Psoas muscle (tissue), 8 donors: Measurements from ENCODE around the gene CCDC179. TPM values are rescaled to one million over a fixed set of nuclear protein-coding genes. Genes with fewer than 3 reads are reported as not detected.

Source experiments
- ATAC-seq, 4 donors: fragments of 200-7000 bp; cut with Tn5 transposase; one replicate each; pipeline ENCODE4 v1.9.1; 2020; ENCODE audit warnings: moderate library complexity in 3 of 4, mild to moderate bottlenecking in 2 of 4
- DNase-seq, 2 donors: peaks; one replicate each; pipeline ENCODE4 v3.0.0-alpha.2; 2020
- H3K27ac ChIP-seq: fragments of 200-600 bp; one replicate; pipeline ENCODE4 v1.8.0; 2022
- H3K27me3 ChIP-seq, 3 donors: fragments of 200-600 bp in 1 of 3; one replicate each; pipeline versions ENCODE4 v1.6.1 to v1.8.0; 2013 to 2022; ENCODE audit warnings: low read length in 2 of 3, mild to moderate bottlenecking in 2 of 3, moderate library complexity in 1 of 3; ENCODE audit not compliant: insufficient read depth in 3 of 3
- H3K36me3 ChIP-seq, 2 donors: fragments of 200-600 bp in 1 of 2; one replicate each; pipeline versions ENCODE4 v1.6.1 to v1.8.0; 2013 to 2022; ENCODE audit warnings: low read depth in 1 of 2, mild to moderate bottlenecking in 1 of 2, moderate library complexity in 1 of 2; ENCODE audit not compliant: insufficient read depth in 1 of 2
- H3K4me1 ChIP-seq: fragments of 200-600 bp; one replicate; pipeline ENCODE4 v1.8.0; 2022
- H3K4me3 ChIP-seq: fragments of 200-600 bp; one replicate; pipeline ENCODE4 v1.8.0; 2022; ENCODE audit warnings: mild to moderate bottlenecking
- H3K9me3 ChIP-seq: fragments of 200-600 bp; one replicate; pipeline ENCODE4 v1.8.0; 2022
- WGBS, 3 donors: extraction: QIAGEN DNeasy Blood & Tissue Kit; methylation state at CpG; one replicate each; pipeline versions ENCODE4 v1.1.6 to v1.1.7; 2013; 5-methylcytosine and 5-hydroxymethylcytosine counted together
- intact Hi-C, 2 donors: fragments of 100-400 bp; cut with DNase I; formaldehyde crosslinking; loops; one replicate each; pipeline versions ENCODE4 v1.11.0 to v1.14.2; 2022
- long read RNA-seq, 2 donors: library from polyadenylated mRNA; unstranded; transcript quantifications; one replicate each; pipeline ENCODE4 v2.0.0, GENCODE V29; 2021
- polyA plus RNA-seq, 3 donors: library from polyadenylated mRNA; stranded (reverse); fragments of 200-250 nt; gene quantifications; one replicate each; pipeline ENCODE4 v1.2.3, GENCODE V29; 2013
- total RNA-seq, 4 donors: library from RNA; stranded (reverse); fragmentation: NEBNext Ultra II Directional in 2 of 4; extraction: Animal tissue kit (Norgen Biotek cat#: 25700) in 2 of 4; gene quantifications; one replicate each; pipeline versions ENCODE4 v1.2.1 to v1.2.4, GENCODE V29; 2021 to 2023
- TF ChIP-seq, protein P1 (sequence below): fragments of 200-600 bp; IDR thresholded peaks from one replicate; pipeline ENCODE4 v1.8.0; 2022; ENCODE audit warnings: antibody characterized with exemption
- donor health status: healthy with polysubstance abuse.
- donor health status: DM: no; HTN: no; CAD: no; lungs with moderate emphysema.
- donor health status: Bipolar disorder and iron deficiency.
- donor health status: healthy.
- donor health status: DM: yes; HTN: yes; CAD: no.
- donor health status: DM: no; HTN: no; CAD: no.
- donor health status: DM: no; HTN: no; CAD: no.
- donor health status: DM: yes; HTN: yes; CAD: no.

Gene CCDC179
- total RNA-seq = not detected
- polyA plus RNA-seq = not detected
- long read RNA-seq, donor 1 = 0 reads
- long read RNA-seq, donor 2 = 0 reads

DNA sequence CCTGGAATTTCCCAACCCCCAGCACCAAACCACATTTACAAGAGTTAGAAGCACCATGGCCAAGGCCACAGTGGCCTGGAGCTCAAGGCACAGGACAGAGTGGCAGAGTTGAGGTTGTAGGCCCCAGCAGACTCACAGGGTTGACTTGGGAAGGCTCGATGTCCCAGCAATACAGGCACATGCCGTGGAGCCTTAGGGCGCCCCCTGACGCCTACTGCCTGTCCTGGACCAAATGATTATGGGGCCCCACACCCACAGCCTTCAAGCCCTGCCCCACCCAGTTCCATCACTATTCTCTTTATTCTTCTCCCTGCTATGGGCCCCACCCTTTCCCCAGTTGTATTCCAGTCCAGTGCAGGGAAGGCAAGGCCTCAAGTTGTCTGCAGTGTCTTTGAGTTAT lies at the start of gene CCDC179:
TSS of gene CCDC179 (minus strand) at position 234 of the 400 bp plus-strand sequence. CDS start at position 181, 53 bp downstream.
- no peak within 1 kb of the TSS for H3K27ac ChIP-seq
- no peaks in the 10 kb centered on the region for H3K27me3 ChIP-seq
- no peak for DNase-seq
- H3K4me3 ChIP-seq = no peak within 1 kb of the TSS
- WGBS, 3 donors = 91 to 100% (median 92%) methylated on average over 4 of the region's 4 CpGs
- no peaks in the 10 kb centered on the region for H3K4me1 ChIP-seq
- peaks cover 4% of the 10 kb centered on the region for H3K9me3 ChIP-seq
- no peaks in the 10 kb centered on the region for H3K36me3 ChIP-seq
- ATAC-seq = no peak
- intact Hi-C loops = no loop called here
- TF ChIP-seq, protein P1, sequence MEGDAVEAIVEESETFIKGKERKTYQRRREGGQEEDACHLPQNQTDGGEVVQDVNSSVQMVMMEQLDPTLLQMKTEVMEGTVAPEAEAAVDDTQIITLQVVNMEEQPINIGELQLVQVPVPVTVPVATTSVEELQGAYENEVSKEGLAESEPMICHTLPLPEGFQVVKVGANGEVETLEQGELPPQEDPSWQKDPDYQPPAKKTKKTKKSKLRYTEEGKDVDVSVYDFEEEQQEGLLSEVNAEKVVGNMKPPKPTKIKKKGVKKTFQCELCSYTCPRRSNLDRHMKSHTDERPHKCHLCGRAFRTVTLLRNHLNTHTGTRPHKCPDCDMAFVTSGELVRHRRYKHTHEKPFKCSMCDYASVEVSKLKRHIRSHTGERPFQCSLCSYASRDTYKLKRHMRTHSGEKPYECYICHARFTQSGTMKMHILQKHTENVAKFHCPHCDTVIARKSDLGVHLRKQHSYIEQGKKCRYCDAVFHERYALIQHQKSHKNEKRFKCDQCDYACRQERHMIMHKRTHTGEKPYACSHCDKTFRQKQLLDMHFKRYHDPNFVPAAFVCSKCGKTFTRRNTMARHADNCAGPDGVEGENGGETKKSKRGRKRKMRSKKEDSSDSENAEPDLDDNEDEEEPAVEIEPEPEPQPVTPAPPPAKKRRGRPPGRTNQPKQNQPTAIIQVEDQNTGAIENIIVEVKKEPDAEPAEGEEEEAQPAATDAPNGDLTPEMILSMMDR = no peak

DNA sequence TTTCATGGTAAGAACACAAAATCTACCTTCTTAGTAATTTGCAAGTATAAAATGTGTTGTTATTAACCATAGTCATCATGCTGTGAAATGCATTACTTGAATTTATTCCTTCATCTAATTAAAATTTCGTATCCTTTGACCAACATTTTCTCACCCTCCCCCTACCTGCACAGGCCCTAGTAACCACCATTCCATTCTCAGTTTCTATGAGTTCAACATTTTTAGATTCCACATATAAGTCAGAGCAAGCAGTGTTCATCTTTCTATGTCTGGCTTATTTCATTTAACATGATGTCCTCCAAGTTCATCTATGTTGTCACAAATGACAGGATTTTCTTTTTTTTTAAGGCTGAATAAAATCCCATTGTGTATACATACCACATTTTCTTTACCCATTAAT lies 43.5 kb upstream of the CCDC179 start:
- 72 to 84% (median 80%) methylated on average over 1 of the region's 1 CpG for WGBS, 3 donors
- Histone ChIP-seq H3K27me3 (no peaks in the 10 kb centered on the region), H3K27ac (no peak overlapping the region), H3K4me1 (no peaks in the 10 kb centered on the region), H3K36me3 (no peaks in the 10 kb centered on the region), H3K4me3 (no peak overlapping the region), H3K9me3 (no peaks in the 10 kb centered on the region)
- ATAC-seq (no peak), DNase-seq (no peak)
- intact Hi-C loops = no loop called here
- TF ChIP-seq, protein P1 = no peak

DNA sequence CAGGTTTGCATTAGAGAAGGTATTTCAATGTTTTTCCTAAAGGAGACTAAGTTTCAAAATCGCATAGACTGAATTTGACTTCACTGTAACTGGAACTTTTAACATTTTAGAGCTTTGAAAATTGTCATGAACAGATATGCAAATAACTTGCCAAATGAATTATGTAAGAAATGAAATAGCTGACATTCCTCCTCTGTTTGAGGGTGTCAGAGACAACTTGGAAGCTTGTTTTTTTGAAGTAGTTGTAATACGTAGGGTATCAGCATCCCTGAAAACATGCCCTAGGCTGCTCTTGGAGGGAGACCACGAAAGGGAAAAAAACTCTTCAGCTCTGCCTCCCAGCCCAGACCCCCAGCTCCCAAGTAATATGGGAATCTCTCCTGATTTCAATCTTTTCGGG lies 41.3 kb upstream of the CCDC179 start:
- H3K27ac ChIP-seq = no peak overlapping the region
- no peaks in the 10 kb centered on the region for H3K27me3 ChIP-seq
- no peaks in the 10 kb centered on the region for H3K4me1 ChIP-seq
- no peak overlapping the region for H3K4me3 ChIP-seq
- H3K9me3 ChIP-seq = no peaks in the 10 kb centered on the region
- WGBS, 3 donors = 65 to 67% (median 66%) methylated on average over 4 of the region's 4 CpGs
- DNase-seq (no peak), ATAC-seq (no peak)
- TF ChIP-seq, protein P1 = no peak
- H3K36me3 ChIP-seq = no peaks in the 10 kb centered on the region
- intact Hi-C loops = no loop called here

DNA sequence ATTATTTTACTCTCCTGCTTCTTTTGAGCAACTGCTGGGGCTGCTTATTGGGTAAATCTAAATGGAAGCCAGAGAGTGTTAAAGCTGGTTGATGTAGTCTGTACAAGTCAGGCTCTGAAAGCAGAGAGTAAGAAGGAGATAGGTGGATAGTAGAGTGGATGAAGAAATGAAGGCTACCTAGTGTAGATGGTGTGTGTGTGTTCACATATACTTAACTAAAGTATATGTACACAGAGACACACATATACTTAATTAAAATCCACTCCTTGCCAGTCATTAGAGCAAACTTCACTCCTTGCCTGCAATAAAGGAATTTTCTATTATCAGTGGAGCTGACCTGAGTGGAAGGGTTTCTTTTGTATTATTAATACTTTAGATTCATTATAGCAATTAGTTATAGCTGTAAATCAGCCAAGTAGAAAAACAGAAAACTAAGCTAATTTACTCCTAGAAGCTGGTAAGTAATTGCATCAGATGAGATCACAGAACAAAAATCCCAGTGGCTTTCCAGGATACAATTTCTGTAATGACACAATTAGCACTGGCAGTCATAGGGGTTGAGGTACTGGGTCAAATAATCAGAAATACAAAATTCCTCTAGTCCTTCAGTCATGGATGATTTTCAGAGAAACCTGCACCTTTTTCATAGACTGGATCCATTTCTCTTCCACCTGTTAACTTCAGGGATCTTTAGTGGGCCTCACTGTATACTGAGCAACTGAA lies 40.7 kb upstream of the CCDC179 start:
- TF ChIP-seq, protein P1 = no peak
- intact Hi-C loops = no loop called here

DNA sequence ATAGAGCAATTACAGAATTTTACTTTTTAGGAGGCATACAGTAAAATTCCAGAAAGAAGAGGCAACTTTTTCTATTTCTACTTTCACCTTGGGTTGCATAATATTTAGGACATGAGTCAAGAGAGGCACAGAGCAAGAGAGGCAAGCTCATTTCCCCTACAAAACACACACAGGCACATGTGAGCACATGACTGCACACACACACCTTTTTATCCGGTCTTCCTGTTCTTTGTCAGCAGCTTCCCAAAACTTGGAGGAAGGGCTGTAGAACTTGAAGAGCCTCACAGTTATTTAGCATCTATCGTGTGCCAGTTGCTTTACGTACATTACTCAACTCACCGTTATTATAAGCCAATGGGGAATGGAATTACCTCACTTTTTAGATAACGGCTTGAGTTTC lies 37.8 kb upstream of the CCDC179 start:
- intact Hi-C loops = no loop called here
- DNase-seq = no peak
- H3K9me3 ChIP-seq = no peaks in the 10 kb centered on the region
- H3K27ac ChIP-seq = no peak overlapping the region
- 76 to 84% (median 80%) methylated on average over 5 of the region's 5 CpGs for WGBS, 3 donors
- no peaks in the 10 kb centered on the region for H3K27me3 ChIP-seq
- no peaks in the 10 kb centered on the region for H3K36me3 ChIP-seq
- no peaks in the 10 kb centered on the region for H3K4me1 ChIP-seq
- no peak for ATAC-seq
- TF ChIP-seq, protein P1 = no peak
- H3K4me3 ChIP-seq = no peak overlapping the region

More for the DNA sequence above, 40.7 kb upstream of the CCDC179 start:
- no peaks in the 10 kb centered on the region for H3K36me3 ChIP-seq
- H3K4me3 ChIP-seq = no peak overlapping the region
- H3K27ac ChIP-seq = no peak overlapping the region
- DNase-seq = no peak
- ATAC-seq = no peak
- H3K9me3 ChIP-seq = no peaks in the 10 kb centered on the region
- no peaks in the 10 kb centered on the region for H3K4me1 ChIP-seq
- H3K27me3 ChIP-seq = no peaks in the 10 kb centered on the region
